ENCODE measurements around the gene SAXO1. TPM values are rescaled to one million over a fixed set of nuclear protein-coding genes. Genes with fewer than 3 reads are reported as not detected.

Gene SAXO1
- total RNA-seq, 1 experiment from 2014 or later, result 0.09 TPM

DNA sequence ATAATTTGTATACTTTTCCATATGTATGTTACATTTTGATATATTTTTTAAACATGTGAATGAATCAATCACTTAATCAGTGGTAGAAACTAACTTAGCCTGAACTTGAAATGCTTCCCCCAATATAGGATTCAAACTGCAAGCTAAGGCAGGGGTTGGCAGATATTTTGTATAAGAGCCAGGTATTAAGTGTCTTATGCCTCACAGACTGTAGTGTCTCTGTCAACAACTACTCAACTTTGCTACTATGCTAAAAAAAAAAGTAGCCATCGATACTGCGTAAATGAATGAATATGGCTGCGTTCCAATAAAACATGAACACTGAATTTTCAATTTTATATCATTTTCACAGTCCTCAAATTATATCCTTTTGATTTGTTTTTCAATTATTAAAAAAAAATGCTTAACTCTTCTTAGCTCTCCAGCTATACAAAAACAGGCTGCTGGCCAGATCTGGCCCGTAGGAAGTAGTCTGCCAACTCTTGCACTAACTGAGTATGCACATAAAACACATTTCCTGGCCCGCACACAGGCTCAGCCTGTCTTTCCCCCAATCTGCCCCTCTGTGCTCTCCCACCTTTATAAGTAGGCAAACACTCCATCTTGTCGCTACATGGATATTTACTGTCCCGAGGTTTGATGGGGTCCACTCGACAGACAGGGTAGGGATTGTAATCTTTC lies 91.8 kb downstream of the SAXO1 start:
- Mint-ChIP-seq H3K36me3 (no peaks in the 10 kb centered on the region), H3K27me3 (ENCODE audit: low read depth) (no peaks in the 10 kb centered on the region), H3K27ac (no peak overlapping the region), H3K4me1 (peaks cover 9% of the 10 kb centered on the region), H3K9me3 (peaks cover 7% of the 10 kb centered on the region; the same call in 1 of the 2 replicates), H3K4me3 (no peak overlapping the region)
- TF ChIP-seq, protein P1, sequence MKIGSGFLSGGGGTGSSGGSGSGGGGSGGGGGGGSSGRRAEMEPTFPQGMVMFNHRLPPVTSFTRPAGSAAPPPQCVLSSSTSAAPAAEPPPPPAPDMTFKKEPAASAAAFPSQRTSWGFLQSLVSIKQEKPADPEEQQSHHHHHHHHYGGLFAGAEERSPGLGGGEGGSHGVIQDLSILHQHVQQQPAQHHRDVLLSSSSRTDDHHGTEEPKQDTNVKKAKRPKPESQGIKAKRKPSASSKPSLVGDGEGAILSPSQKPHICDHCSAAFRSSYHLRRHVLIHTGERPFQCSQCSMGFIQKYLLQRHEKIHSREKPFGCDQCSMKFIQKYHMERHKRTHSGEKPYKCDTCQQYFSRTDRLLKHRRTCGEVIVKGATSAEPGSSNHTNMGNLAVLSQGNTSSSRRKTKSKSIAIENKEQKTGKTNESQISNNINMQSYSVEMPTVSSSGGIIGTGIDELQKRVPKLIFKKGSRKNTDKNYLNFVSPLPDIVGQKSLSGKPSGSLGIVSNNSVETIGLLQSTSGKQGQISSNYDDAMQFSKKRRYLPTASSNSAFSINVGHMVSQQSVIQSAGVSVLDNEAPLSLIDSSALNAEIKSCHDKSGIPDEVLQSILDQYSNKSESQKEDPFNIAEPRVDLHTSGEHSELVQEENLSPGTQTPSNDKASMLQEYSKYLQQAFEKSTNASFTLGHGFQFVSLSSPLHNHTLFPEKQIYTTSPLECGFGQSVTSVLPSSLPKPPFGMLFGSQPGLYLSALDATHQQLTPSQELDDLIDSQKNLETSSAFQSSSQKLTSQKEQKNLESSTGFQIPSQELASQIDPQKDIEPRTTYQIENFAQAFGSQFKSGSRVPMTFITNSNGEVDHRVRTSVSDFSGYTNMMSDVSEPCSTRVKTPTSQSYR (CRISPR knock-in tag; IDR thresholded peaks at IDR 0.05), result no peak
- TF ChIP-seq RELA (CRISPR knock-in tag; IDR thresholded peaks at IDR 0.05; ENCODE audit: borderline replicate concordance), result no peak
- no peak for TF ChIP-seq ZSCAN18 (CRISPR knock-in tag; IDR thresholded peaks at IDR 0.05)
- TF ChIP-seq TCF7 (CRISPR knock-in tag; IDR thresholded peaks at IDR 0.05; ENCODE audit: low read depth), result no peak
- no peak for TF ChIP-seq ZMAT4 (CRISPR knock-in tag; IDR thresholded peaks at IDR 0.05)
- no peak for ATAC-seq
- POLR2A ChIA-PET, result no interaction called here
- CTCF ChIA-PET, result no interaction called here
- DNase-seq (ENCODE audit: low spot score), result no peak

DNA sequence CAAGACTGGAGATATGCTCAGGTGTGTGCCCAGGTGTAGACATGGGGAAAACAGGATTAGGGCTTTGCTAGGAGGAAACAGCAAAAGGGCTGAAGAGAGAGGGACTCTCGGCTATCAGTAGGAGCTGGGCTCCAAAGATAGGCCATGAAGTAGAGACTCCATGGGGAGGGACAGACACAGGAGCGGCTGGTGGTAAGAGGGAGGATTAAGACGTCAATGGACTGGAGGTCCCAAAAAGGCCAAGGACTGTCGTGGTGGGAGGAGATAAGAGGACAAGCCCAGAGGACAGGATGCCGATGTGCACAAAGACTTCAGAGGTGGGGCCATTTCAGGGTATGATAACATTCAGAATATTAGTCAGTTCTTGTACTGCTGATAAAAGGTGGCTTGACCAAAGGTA lies 93.1 kb downstream of the SAXO1 start:
- POLR2A ChIA-PET, result no interaction called here
- Mint-ChIP-seq H3K27me3 (ENCODE audit: low read depth) (no peaks in the 10 kb centered on the region), H3K4me3 (no peak overlapping the region), H3K27ac (no peak overlapping the region), H3K4me1 (peaks cover 5% of the 10 kb centered on the region), H3K9me3 (peaks cover under 1% of the 10 kb centered on the region; the same call in 1 of the 2 replicates), H3K36me3 (no peaks in the 10 kb centered on the region)
- ATAC-seq (no peak), DNase-seq (ENCODE audit: low spot score) (no peak)
- CTCF ChIA-PET, result no interaction called here
- TF ChIP-seq NR3C1 (CRISPR knock-in tag; conservative IDR thresholded peaks at IDR 0.05; ENCODE audit: low read depth), result no peak
- TF ChIP-seq ZSCAN18 (CRISPR knock-in tag; IDR thresholded peaks at IDR 0.05), result no peak
- TF ChIP-seq, protein P2, sequence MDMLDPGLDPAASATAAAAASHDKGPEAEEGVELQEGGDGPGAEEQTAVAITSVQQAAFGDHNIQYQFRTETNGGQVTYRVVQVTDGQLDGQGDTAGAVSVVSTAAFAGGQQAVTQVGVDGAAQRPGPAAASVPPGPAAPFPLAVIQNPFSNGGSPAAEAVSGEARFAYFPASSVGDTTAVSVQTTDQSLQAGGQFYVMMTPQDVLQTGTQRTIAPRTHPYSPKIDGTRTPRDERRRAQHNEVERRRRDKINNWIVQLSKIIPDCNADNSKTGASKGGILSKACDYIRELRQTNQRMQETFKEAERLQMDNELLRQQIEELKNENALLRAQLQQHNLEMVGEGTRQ (CRISPR knock-in tag; IDR thresholded peaks at IDR 0.05), result no peak
- TF ChIP-seq ZNF219 (CRISPR knock-in tag; IDR thresholded peaks at IDR 0.05; ENCODE audit: borderline replicate concordance), result no peak
- no peak for TF ChIP-seq ZNF317 (CRISPR knock-in tag; IDR thresholded peaks at IDR 0.05; ENCODE audit: borderline replicate concordance, low read depth)
- TF ChIP-seq, protein P3, sequence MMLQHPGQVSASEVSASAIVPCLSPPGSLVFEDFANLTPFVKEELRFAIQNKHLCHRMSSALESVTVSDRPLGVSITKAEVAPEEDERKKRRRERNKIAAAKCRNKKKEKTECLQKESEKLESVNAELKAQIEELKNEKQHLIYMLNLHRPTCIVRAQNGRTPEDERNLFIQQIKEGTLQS (CRISPR knock-in tag; conservative IDR thresholded peaks at IDR 0.05), result no peak
- TF ChIP-seq, protein P4, sequence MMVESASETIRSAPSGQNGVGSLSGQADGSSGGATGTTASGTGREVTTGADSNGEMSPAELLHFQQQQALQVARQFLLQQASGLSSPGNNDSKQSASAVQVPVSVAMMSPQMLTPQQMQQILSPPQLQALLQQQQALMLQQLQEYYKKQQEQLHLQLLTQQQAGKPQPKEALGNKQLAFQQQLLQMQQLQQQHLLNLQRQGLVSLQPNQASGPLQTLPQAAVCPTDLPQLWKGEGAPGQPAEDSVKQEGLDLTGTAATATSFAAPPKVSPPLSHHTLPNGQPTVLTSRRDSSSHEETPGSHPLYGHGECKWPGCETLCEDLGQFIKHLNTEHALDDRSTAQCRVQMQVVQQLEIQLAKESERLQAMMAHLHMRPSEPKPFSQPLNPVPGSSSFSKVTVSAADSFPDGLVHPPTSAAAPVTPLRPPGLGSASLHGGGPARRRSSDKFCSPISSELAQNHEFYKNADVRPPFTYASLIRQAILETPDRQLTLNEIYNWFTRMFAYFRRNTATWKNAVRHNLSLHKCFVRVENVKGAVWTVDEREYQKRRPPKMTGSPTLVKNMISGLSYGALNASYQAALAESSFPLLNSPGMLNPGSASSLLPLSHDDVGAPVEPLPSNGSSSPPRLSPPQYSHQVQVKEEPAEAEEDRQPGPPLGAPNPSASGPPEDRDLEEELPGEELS (CRISPR knock-in tag; IDR thresholded peaks at IDR 0.05), result no peak
- no peak for TF ChIP-seq ATF2 (CRISPR knock-in tag; IDR thresholded peaks at IDR 0.05; ENCODE audit: borderline replicate concordance, low read depth)
- TF ChIP-seq, protein P5, sequence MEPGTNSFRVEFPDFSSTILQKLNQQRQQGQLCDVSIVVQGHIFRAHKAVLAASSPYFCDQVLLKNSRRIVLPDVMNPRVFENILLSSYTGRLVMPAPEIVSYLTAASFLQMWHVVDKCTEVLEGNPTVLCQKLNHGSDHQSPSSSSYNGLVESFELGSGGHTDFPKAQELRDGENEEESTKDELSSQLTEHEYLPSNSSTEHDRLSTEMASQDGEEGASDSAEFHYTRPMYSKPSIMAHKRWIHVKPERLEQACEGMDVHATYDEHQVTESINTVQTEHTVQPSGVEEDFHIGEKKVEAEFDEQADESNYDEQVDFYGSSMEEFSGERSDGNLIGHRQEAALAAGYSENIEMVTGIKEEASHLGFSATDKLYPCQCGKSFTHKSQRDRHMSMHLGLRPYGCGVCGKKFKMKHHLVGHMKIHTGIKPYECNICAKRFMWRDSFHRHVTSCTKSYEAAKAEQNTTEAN (CRISPR knock-in tag; IDR thresholded peaks at IDR 0.05), result no peak
- TF ChIP-seq ZNF532 (CRISPR knock-in tag; IDR thresholded peaks at IDR 0.05; ENCODE audit: borderline replicate concordance), result no peak
